MM.1S (cell line): ENCODE measurements around the gene CPD.

Experiments used
- EZH2 ChIP-seq: fragments of 300-600 bp; sonication (generic); optimal IDR thresholded peaks from 2 replicates; pipeline ENCODE3; 2017; ENCODE audit warnings: low read depth, mild to moderate bottlenecking, antibody characterized with exemption, low read length, mixed read lengths
- EZH2phosphoT487 ChIP-seq: fragments of 300-600 bp; sonication (generic); IDR thresholded peaks from 2 replicates; pipeline ENCODE4 v1.6.1; 2018; ENCODE audit warnings: antibody characterized with exemption, low read length
- TF ChIP-seq, protein P1 (sequence below): fragments of 300-600 bp; sonication (generic); IDR thresholded peaks from 2 replicates; pipeline ENCODE4 v1.5.1; 2016; ENCODE audit warnings: antibody characterized with exemption, low read length, mixed read lengths

DNA sequence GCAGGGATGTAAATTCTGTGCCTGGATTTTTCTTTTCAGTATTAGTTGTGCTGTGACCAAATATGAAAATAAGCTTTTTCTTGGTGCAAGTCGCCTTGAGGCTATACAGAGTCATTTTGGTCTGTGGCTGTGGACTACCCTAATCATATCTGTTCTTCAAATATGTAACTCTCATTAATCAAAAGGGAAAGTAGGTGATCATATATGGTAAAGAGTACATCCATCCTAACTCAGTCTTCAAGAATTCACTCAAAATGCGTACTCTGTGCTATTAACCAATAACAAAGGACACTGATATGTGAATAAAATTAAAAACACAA lies 2.6 kb downstream of the CPD start:
- TF ChIP-seq, protein P1, sequence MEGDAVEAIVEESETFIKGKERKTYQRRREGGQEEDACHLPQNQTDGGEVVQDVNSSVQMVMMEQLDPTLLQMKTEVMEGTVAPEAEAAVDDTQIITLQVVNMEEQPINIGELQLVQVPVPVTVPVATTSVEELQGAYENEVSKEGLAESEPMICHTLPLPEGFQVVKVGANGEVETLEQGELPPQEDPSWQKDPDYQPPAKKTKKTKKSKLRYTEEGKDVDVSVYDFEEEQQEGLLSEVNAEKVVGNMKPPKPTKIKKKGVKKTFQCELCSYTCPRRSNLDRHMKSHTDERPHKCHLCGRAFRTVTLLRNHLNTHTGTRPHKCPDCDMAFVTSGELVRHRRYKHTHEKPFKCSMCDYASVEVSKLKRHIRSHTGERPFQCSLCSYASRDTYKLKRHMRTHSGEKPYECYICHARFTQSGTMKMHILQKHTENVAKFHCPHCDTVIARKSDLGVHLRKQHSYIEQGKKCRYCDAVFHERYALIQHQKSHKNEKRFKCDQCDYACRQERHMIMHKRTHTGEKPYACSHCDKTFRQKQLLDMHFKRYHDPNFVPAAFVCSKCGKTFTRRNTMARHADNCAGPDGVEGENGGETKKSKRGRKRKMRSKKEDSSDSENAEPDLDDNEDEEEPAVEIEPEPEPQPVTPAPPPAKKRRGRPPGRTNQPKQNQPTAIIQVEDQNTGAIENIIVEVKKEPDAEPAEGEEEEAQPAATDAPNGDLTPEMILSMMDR, result no peak
- no peak for TF ChIP-seq EZH2phosphoT487
- TF ChIP-seq EZH2, result no peak
